DOHH2 (cell line): ENCODE results near the gene PIGS.

ENCODE experiments used
- H3F3A ChIP-seq: fragments of 200-600 bp; sonication (generic), shearing (Covaris generic); 2 replicates; pipeline ENCODE4 v1.6.0; 2016; ENCODE audit warnings: antibody characterized with exemption, mild to moderate bottlenecking; ENCODE audit not compliant: control insufficient read depth, insufficient read depth
- H3K27ac ChIP-seq: fragments of 200-600 bp; sonication (generic); 2 replicates; pipeline ENCODE4 v1.5.1; 2014; ENCODE audit warnings: low read depth, mild to moderate bottlenecking, low read length, moderate library complexity
- H3K27me3 ChIP-seq: fragments of 200-600 bp; sonication (generic); 2 replicates; pipeline ENCODE4 v1.6.1; 2014; ENCODE audit warnings: mild to moderate bottlenecking, low read length, mixed read lengths; ENCODE audit not compliant: control insufficient read depth
- H3K36me3 ChIP-seq: fragments of 200-600 bp; sonication (generic); 2 replicates; pipeline ENCODE4 v1.6.1; 2014; ENCODE audit warnings: mild to moderate bottlenecking, low read length, moderate library complexity, mixed read lengths; ENCODE audit not compliant: control insufficient read depth
- H3K4me1 ChIP-seq: fragments of 200-600 bp; sonication (generic); 2 replicates; pipeline ENCODE4 v1.6.1; 2014; ENCODE audit warnings: mild to moderate bottlenecking, low read length, mixed read lengths; ENCODE audit not compliant: control insufficient read depth
- H3K4me2 ChIP-seq: fragments of 200-600 bp; sonication (generic); 2 replicates; pipeline ENCODE4 v1.6.0; 2014; ENCODE audit warnings: mild to moderate bottlenecking, low read length, moderate library complexity
- H3K4me3 ChIP-seq: fragments of 200-600 bp; sonication (generic); 2 replicates; pipeline ENCODE4 v1.5.1; 2014; ENCODE audit warnings: mild to moderate bottlenecking, low read length, mixed read lengths
- H3K79me2 ChIP-seq: fragments of 200-600 bp; sonication (generic); 2 replicates; pipeline ENCODE4 v1.6.1; 2014; ENCODE audit warnings: mild to moderate bottlenecking, low read length, mixed read lengths; ENCODE audit not compliant: control insufficient read depth
- H3K9me2 ChIP-seq: fragments of 200-600 bp; sonication (generic); replicated peaks from 2 replicates; pipeline ENCODE4 v1.6.1; 2014; ENCODE audit warnings: mild to moderate bottlenecking, low read length, mixed read lengths; ENCODE audit not compliant: control insufficient read depth
- H3K9me3 ChIP-seq: fragments of 200-600 bp; sonication (generic); 2 replicates; pipeline ENCODE4 v1.6.1; 2014; ENCODE audit warnings: antibody characterized with exemption, low read length, mixed read lengths; ENCODE audit not compliant: control insufficient read depth, insufficient read depth
- H4K20me1 ChIP-seq: fragments of 200-600 bp; sonication (generic); 2 replicates; pipeline ENCODE4 v1.6.0; 2014; ENCODE audit warnings: low read depth, mild to moderate bottlenecking, antibody characterized with exemption, low read length, moderate library complexity; ENCODE audit not compliant: control insufficient read depth, insufficient read depth
- EZH2phosphoT487 ChIP-seq: fragments of 200-600 bp; sonication (generic); IDR thresholded peaks from 2 replicates; pipeline ENCODE4 v1.6.1; 2017; ENCODE audit warnings: borderline replicate concordance, mild to moderate bottlenecking, antibody characterized with exemption, low read length, moderate library complexity, mixed read lengths
- TF ChIP-seq, protein P1 (sequence below): fragments of 200-600 bp; sonication (generic); IDR thresholded peaks from one replicate; pipeline ENCODE4 v1.5.1; 2014; ENCODE audit warnings: antibody characterized with exemption, mild to moderate bottlenecking, low read depth, low read length; ENCODE audit not compliant: poor library complexity, severe bottlenecking

The PIGS gene

DNA sequence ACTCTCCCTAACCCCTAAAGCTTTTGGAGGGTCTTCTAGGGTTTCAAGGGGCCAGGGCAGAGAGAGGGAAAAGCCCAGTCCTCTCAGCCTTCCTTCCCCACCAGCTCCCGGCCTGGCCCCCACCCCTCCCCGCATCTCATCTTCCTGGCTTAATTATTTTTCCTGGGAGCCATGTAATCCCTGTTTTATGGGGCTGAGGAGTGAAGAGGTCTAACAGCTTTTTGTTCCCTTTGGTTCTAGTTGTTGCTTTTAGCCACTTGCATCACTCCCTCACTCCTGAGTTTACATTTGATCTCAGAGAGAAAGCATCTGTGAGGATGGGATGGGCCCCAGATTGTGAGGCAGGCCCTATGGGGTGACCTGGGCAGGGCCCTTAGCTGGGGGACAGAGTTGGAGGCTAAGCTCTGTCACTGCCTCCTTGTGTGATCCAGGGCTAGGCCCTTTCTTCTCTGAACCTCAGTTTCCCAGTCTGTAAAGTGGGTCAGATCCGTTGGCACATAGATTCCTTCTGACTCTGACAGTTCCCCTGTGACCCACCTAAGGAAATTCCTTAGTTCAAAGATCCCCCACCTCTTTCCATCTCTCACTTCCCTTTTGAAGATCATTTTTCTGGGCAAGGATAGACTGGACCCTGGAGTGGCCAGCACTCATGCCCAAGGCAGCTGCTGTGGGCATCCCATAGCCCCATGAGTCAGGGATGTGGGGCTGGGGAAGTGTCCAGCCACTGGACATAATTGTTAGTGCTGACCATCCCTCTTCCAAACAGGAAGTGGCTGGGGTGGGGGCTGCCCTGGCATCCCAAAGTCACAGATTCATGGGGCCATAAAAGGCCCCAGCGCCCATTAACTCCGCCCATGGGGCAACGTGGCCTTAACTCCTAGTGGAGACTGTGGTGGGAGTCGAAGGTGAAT lies 39.0 kb downstream of the PIGS start:
- no peak for TF ChIP-seq EZH2phosphoT487
- TF ChIP-seq, protein P1, sequence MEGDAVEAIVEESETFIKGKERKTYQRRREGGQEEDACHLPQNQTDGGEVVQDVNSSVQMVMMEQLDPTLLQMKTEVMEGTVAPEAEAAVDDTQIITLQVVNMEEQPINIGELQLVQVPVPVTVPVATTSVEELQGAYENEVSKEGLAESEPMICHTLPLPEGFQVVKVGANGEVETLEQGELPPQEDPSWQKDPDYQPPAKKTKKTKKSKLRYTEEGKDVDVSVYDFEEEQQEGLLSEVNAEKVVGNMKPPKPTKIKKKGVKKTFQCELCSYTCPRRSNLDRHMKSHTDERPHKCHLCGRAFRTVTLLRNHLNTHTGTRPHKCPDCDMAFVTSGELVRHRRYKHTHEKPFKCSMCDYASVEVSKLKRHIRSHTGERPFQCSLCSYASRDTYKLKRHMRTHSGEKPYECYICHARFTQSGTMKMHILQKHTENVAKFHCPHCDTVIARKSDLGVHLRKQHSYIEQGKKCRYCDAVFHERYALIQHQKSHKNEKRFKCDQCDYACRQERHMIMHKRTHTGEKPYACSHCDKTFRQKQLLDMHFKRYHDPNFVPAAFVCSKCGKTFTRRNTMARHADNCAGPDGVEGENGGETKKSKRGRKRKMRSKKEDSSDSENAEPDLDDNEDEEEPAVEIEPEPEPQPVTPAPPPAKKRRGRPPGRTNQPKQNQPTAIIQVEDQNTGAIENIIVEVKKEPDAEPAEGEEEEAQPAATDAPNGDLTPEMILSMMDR, result no peak
- H3K4me1 ChIP-seq, result no peaks in the 10 kb centered on the region
- H4K20me1 ChIP-seq, result no peaks in the 10 kb centered on the region
- H3K27me3 ChIP-seq, result peaks cover 10% of the 10 kb centered on the region
- no peaks in the 10 kb centered on the region for H3K79me2 ChIP-seq
- no peaks in the 10 kb centered on the region for H3F3A ChIP-seq
- H3K36me3 ChIP-seq, result no peaks in the 10 kb centered on the region
- no peak overlapping the region for H3K4me2 ChIP-seq
- H3K9me2 ChIP-seq, result no peaks in the 10 kb centered on the region
- H3K4me3 ChIP-seq, result no peak overlapping the region
- H3K27ac ChIP-seq, result no peak overlapping the region
- no peaks in the 10 kb centered on the region for H3K9me3 ChIP-seq

DNA sequence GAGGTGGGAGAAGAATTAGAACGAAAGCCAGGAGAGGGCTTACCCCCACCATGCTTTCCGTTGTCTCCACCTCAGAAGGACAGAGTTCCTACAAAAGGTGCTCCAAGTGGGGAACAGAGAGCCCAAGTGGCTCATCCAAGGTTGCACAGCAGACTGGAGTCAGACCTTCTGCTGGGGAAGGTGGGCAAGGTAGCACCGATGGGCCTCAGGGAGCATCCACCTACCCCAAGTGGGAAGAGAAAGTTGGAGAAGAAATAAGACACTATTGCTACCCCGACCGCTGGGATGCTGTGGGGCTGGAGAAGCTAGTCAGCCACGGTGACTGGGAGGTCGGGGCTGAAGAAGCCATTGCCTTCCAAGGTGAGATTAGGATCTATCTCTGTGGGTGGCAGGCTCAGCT lies 40.4 kb downstream of the PIGS start:
- H3K36me3 ChIP-seq, result no peaks in the 10 kb centered on the region
- no peaks in the 10 kb centered on the region for H3K9me3 ChIP-seq
- no peaks in the 10 kb centered on the region for H3F3A ChIP-seq
- TF ChIP-seq, protein P1, result no peak
- TF ChIP-seq EZH2phosphoT487, result no peak
- H3K27ac ChIP-seq, result no peak overlapping the region
- no peaks in the 10 kb centered on the region for H4K20me1 ChIP-seq
- H3K79me2 ChIP-seq, result no peaks in the 10 kb centered on the region
- no peaks in the 10 kb centered on the region for H3K9me2 ChIP-seq
- no peaks in the 10 kb centered on the region for H3K4me1 ChIP-seq
- peaks cover 10% of the 10 kb centered on the region for H3K27me3 ChIP-seq
- no peak overlapping the region for H3K4me3 ChIP-seq
- no peak overlapping the region for H3K4me2 ChIP-seq

DNA sequence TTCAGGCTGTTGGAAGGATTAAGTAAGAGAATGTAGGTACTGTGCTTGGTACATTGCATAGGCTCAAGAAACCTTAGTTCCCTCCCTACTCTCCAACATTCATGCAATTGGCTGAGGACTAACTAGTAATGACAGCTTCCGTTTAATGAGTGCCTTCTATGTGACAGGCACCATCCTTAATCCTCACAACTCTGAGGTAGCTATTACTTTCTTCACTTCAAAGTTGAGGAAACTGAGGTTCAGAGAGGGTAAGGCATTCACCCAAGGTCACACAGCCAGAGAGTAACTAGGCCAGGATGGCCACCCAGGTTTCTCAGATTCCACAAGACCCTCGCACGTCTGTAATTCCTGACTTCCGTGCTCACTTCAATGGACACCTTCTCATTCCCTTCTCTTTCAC lies 41.1 kb downstream of the PIGS start:
- H3K36me3 ChIP-seq, result no peaks in the 10 kb centered on the region

More for the DNA sequence above, 41.1 kb downstream of the PIGS start:
- Histone ChIP-seq H3K4me2 (no peak overlapping the region), H3K79me2 (no peaks in the 10 kb centered on the region), H3K27me3 (peaks cover 10% of the 10 kb centered on the region), H3K9me2 (no peaks in the 10 kb centered on the region), H3K4me1 (no peaks in the 10 kb centered on the region), H3K9me3 (no peaks in the 10 kb centered on the region), H3K27ac (no peak overlapping the region), H4K20me1 (no peaks in the 10 kb centered on the region), H3F3A (no peaks in the 10 kb centered on the region), H3K4me3 (no peak overlapping the region)
- TF ChIP-seq, protein P1, result no peak
- no peak for TF ChIP-seq EZH2phosphoT487
